ENCODE data around the gene GABBR1.

- TF ChIP-seq CTCF (IDR thresholded peaks at IDR 0.05) (no peak), POLR2A (IDR thresholded peaks at IDR 0.05; ENCODE audit: low read depth) (no peak), EP300 (IDR thresholded peaks at IDR 0.05) (no peak), POLR2AphosphoS5 (IDR thresholded peaks at IDR 0.05) (no peak)
Measured at GRCh38 chr6:29576056-29576455, 56.9 kb downstream of the GABBR1 start.

Data from esophagus muscularis mucosa (tissue), 4 donors.